GM19397 (cell line): Measurements from ENCODE around the gene ADGRL3.
"Not testable (repeated sequence)": the region's sequence is repeated elsewhere in the genome, so short reads cannot be mapped to it uniquely, and the experiment has no call there.

Experiments used
- ATAC-seq: cut with Tn5 transposase; IDR thresholded peaks from one replicate; pipeline ENCODE4 v1.9.1; 2021; ENCODE audit warnings: mild to moderate bottlenecking, moderate library complexity; ENCODE audit not compliant: unreplicated experiment

ADGRL3 gene

GRCh38 chr4:61336488-61336887 lies 136.4 kb downstream of the ADGRL3 start:
- ATAC-seq = no peak

- ATAC-seq = no peak
Measured at GRCh38 chr4:61336916-61337315, 136.8 kb downstream of the ADGRL3 start.

GRCh38 chr4:61342061-61342460 lies 141.9 kb downstream of the ADGRL3 start:
- ATAC-seq = no peak

GRCh38 chr4:61350932-61351331 lies 150.8 kb downstream of the ADGRL3 start:
- no peak for ATAC-seq

- ATAC-seq = no peak
Measured at GRCh38 chr4:61356696-61357095, 156.6 kb downstream of the ADGRL3 start.

- ATAC-seq = no peak
Measured at GRCh38 chr4:61359301-61359700, 159.2 kb downstream of the ADGRL3 start.

GRCh38 chr4:61372817-61373216 lies 172.7 kb downstream of the ADGRL3 start:
- not testable (repeated sequence) for ATAC-seq

- ATAC-seq = no peak
Measured at GRCh38 chr4:61373901-61374440, 173.8 kb downstream of the ADGRL3 start.

- no peak for ATAC-seq
Measured at GRCh38 chr4:61374447-61374891, 174.3 kb downstream of the ADGRL3 start.

GRCh38 chr4:61375301-61375700 lies 175.2 kb downstream of the ADGRL3 start:
- no peak for ATAC-seq

- no peak for ATAC-seq
Measured at GRCh38 chr4:61376301-61376700, 176.2 kb downstream of the ADGRL3 start.

GRCh38 chr4:61379406-61379805 lies 179.3 kb downstream of the ADGRL3 start:
- no peak for ATAC-seq

- no peak for ATAC-seq
Measured at GRCh38 chr4:61380865-61381264, 180.7 kb downstream of the ADGRL3 start.

GRCh38 chr4:61385256-61385655 lies 185.1 kb downstream of the ADGRL3 start:
- ATAC-seq = no peak

- not testable (repeated sequence) for ATAC-seq
Measured at GRCh38 chr4:61387372-61387771, 187.2 kb downstream of the ADGRL3 start.

- ATAC-seq = no peak
Measured at GRCh38 chr4:61389640-61390039, 189.5 kb downstream of the ADGRL3 start.

- no peak for ATAC-seq
Measured at GRCh38 chr4:61395754-61396153, 195.6 kb downstream of the ADGRL3 start.

GRCh38 chr4:61397174-61397573 lies 197.0 kb downstream of the ADGRL3 start:
- ATAC-seq = no peak

- no peak for ATAC-seq
Measured at GRCh38 chr4:61400439-61401038, 200.4 kb downstream of the ADGRL3 start.

- ATAC-seq = no peak
Measured at GRCh38 chr4:61401771-61402170, 201.6 kb downstream of the ADGRL3 start.

- no peak for ATAC-seq
Measured at GRCh38 chr4:61405307-61405706, 205.2 kb downstream of the ADGRL3 start.

GRCh38 chr4:61406677-61407076 lies 206.6 kb downstream of the ADGRL3 start:
- ATAC-seq = no peak
